Mesendoderm (in vitro differentiated cells): ENCODE data around the gene DNMT3B.

ENCODE experiments used
- DNase-seq: peaks from one replicate; pipeline ENCODE4 v3.0.0; 2013
- H2AK5ac ChIP-seq: 2 replicates; pipeline ENCODE4 v1.6.1; 2013; ENCODE audit warnings: low read length, inconsistent platforms
- H2BK120ac ChIP-seq: 2 replicates; pipeline ENCODE4 v1.6.1; 2013; ENCODE audit warnings: low read depth, mild to moderate bottlenecking, low read length, moderate library complexity, mixed read lengths
- H2BK15ac ChIP-seq: replicated peaks from 2 replicates; pipeline ENCODE4 v1.6.1; 2013; ENCODE audit warnings: low read depth, mild to moderate bottlenecking, moderate library complexity
- H2BK5ac ChIP-seq: 2 replicates; pipeline ENCODE4 v1.6.1; 2013; ENCODE audit warnings: low read length, inconsistent platforms
- H3K18ac ChIP-seq: 2 replicates; pipeline ENCODE4 v1.6.1; 2013; ENCODE audit warnings: mild to moderate bottlenecking, low read length, mixed read lengths
- H3K23ac ChIP-seq: one replicate; pipeline ENCODE4 v1.6.1; 2013; ENCODE audit warnings: low read length
- H3K27ac ChIP-seq: 2 replicates; pipeline ENCODE4 v1.5.1; 2013; ENCODE audit warnings: low read depth, mild to moderate bottlenecking, inconsistent platforms, low read length, moderate library complexity
- H3K27me3 ChIP-seq: 2 replicates; pipeline ENCODE4 v1.6.1; 2013; ENCODE audit warnings: low read length, control low read depth, mild to moderate bottlenecking, inconsistent platforms; ENCODE audit not compliant: insufficient read depth, poor library complexity
- H3K36me3 ChIP-seq: 2 replicates; pipeline ENCODE4 v1.6.1; 2013; ENCODE audit warnings: low read length, inconsistent platforms; ENCODE audit not compliant: control insufficient read depth, insufficient read depth
- H3K4ac ChIP-seq: one replicate; pipeline ENCODE4 v1.6.1; 2013; ENCODE audit warnings: low read depth, mild to moderate bottlenecking, low read length, moderate library complexity
- H3K4me1 ChIP-seq: 2 replicates; pipeline ENCODE4 v1.6.1; 2013; ENCODE audit warnings: low read depth, low read length, inconsistent platforms; ENCODE audit not compliant: control insufficient read depth
- H3K4me2 ChIP-seq: 2 replicates; pipeline ENCODE4 v1.6.1; 2013; ENCODE audit warnings: low read length
- H3K4me3 ChIP-seq: 2 replicates; pipeline ENCODE4 v1.5.1; 2013; ENCODE audit warnings: mild to moderate bottlenecking, low read length
- H3K56ac ChIP-seq: one replicate; pipeline ENCODE4 v1.6.1; 2013; ENCODE audit warnings: low read length
- H3K79me1 ChIP-seq: 2 replicates; pipeline ENCODE4 v1.6.1; 2013; ENCODE audit warnings: low read length, inconsistent platforms
- H3K79me2 ChIP-seq: 2 replicates; pipeline ENCODE4 v1.6.1; 2013; ENCODE audit warnings: mild to moderate bottlenecking, low read length; ENCODE audit not compliant: control insufficient read depth, insufficient read depth
- H3K9ac ChIP-seq: 2 replicates; pipeline ENCODE4 v1.6.1; 2013; ENCODE audit warnings: low read length, inconsistent platforms
- H4K5ac ChIP-seq: one replicate; pipeline ENCODE4 v1.6.1; 2013; ENCODE audit warnings: low read length
- H4K8ac ChIP-seq: one replicate; pipeline ENCODE4 v1.6.1; 2013; ENCODE audit warnings: low read depth, mild to moderate bottlenecking, control low read depth, low read length, moderate library complexity
- WGBS: extraction: QIAGEN DNeasy Blood & Tissue Kit; methylation state at CpG from one replicate; pipeline ENCODE4 v1.1.7; 2013; ENCODE audit warnings: low lambda C conversion rate, missing lambda C conversion rate; ENCODE audit not compliant: insufficient coverage; ENCODE audit errors: extremely low coverage; 5-methylcytosine and 5-hydroxymethylcytosine counted together

Gene DNMT3B

GRCh38 chr20:32837157-32837556 lies 75.0 kb downstream of the DNMT3B start:
- Histone ChIP-seq H2BK15ac (no peak overlapping the region), H3K79me1 (peaks cover 11% of the 10 kb centered on the region), H4K8ac (no peak overlapping the region), H3K27ac (no peak overlapping the region), H3K79me2 (peaks cover 14% of the 10 kb centered on the region), H2BK120ac (no peak overlapping the region), H3K4me3 (no peak overlapping the region), H3K18ac (no peak overlapping the region), H4K5ac (no peak overlapping the region), H3K56ac (no peak overlapping the region), H3K9ac (no peak overlapping the region), H3K4me1 (no peaks in the 10 kb centered on the region), H3K36me3 (peaks cover 18% of the 10 kb centered on the region), H2AK5ac (no peak overlapping the region), H3K23ac (no peak overlapping the region), H3K4ac (no peak overlapping the region), H3K4me2 (no peak overlapping the region), H2BK5ac (no peak overlapping the region), H3K27me3 (no peaks in the 10 kb centered on the region)
- WGBS, result no CpG with 5 or more reads among the region's 1 CpG
- DNase-seq, result no peak

GRCh38 chr20:32839227-32839981 lies 77.2 kb downstream of the DNMT3B start:
- WGBS, result no CpG with 5 or more reads among the region's 17 CpGs
- H2BK5ac ChIP-seq, result no peak overlapping the region
- H2BK120ac ChIP-seq, result no peak overlapping the region
- H4K5ac ChIP-seq, result no peak overlapping the region
- H3K79me1 ChIP-seq, result peaks cover 20% of the 10 kb centered on the region
- no peak overlapping the region for H3K23ac ChIP-seq
- H3K4me1 ChIP-seq, result no peaks in the 10 kb centered on the region
- H3K79me2 ChIP-seq, result peaks cover 23% of the 10 kb centered on the region
- no peak overlapping the region for H2AK5ac ChIP-seq
- H3K36me3 ChIP-seq, result peaks cover 25% of the 10 kb centered on the region
- H3K56ac ChIP-seq, result no peak overlapping the region
- no peak overlapping the region for H3K18ac ChIP-seq
- no peak overlapping the region for H2BK15ac ChIP-seq
- no peak overlapping the region for H3K27ac ChIP-seq
- no peak overlapping the region for H3K9ac ChIP-seq
- H4K8ac ChIP-seq, result no peak overlapping the region
- no peak overlapping the region for H3K4me3 ChIP-seq
- no peak overlapping the region for H3K4me2 ChIP-seq
- H3K4ac ChIP-seq, result no peak overlapping the region
- no peak for DNase-seq
- no peaks in the 10 kb centered on the region for H3K27me3 ChIP-seq

- H3K4me3 ChIP-seq, result no peak overlapping the region
- no peak overlapping the region for H3K56ac ChIP-seq
Observed at GRCh38 chr20:32839982-32840285, 77.7 kb downstream of the DNMT3B start.

DNA sequence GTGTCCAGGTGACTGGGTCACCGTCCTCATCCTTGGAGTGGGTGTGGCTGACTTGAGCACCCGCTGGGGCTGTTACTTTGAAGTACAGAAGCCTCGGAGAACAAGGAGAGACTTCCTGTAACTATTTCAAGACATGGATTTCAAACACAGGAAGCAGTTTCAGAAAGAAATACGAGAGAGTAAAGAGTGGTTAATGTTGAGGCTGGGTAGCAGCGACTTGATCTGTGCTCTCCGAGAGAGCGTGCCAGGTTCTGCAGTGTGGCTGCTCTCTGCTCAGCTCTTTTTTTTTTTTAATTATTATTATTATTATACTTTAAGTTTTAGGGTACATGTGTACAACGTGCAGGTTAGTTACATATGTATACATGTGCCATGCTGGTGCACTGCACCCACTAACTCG lies 79.0 kb downstream of the DNMT3B start:
- Histone ChIP-seq H3K79me2 (peaks cover 25% of the 10 kb centered on the region), H2BK15ac (no peak overlapping the region), H3K9ac (no peak overlapping the region), H3K4me1 (no peaks in the 10 kb centered on the region), H3K56ac (no peak overlapping the region), H3K27me3 (no peaks in the 10 kb centered on the region), H3K4me3 (no peak overlapping the region), H4K5ac (no peak overlapping the region), H2BK120ac (no peak overlapping the region), H4K8ac (no peak overlapping the region), H3K4me2 (no peak overlapping the region), H3K23ac (no peak overlapping the region), H3K27ac (no peak overlapping the region), H3K79me1 (peaks cover 16% of the 10 kb centered on the region), H3K18ac (no peak overlapping the region), H2AK5ac (no peak overlapping the region), H3K36me3 (peaks cover 25% of the 10 kb centered on the region), H3K4ac (no peak overlapping the region), H2BK5ac (no peak overlapping the region)
- DNase-seq, result no peak
- WGBS, result no CpG with 5 or more reads among the region's 9 CpGs

More at GRCh38 chr20:32839982-32840285, 77.7 kb downstream of the DNMT3B start:
- Histone ChIP-seq H3K79me2 (peaks cover 26% of the 10 kb centered on the region), H4K8ac (no peak overlapping the region), H3K9ac (no peak overlapping the region), H3K36me3 (peaks cover 25% of the 10 kb centered on the region), H3K27me3 (no peaks in the 10 kb centered on the region), H3K23ac (no peak overlapping the region), H2BK120ac (no peak overlapping the region), H3K4me1 (no peaks in the 10 kb centered on the region), H2AK5ac (no peak overlapping the region), H2BK5ac (no peak overlapping the region), H4K5ac (no peak overlapping the region), H3K4ac (no peak overlapping the region), H3K27ac (no peak overlapping the region), H3K4me2 (no peak overlapping the region), H2BK15ac (no peak overlapping the region), H3K18ac (no peak overlapping the region), H3K79me1 (peaks cover 19% of the 10 kb centered on the region)
- no CpG with 5 or more reads among the region's 4 CpGs for WGBS
- DNase-seq, result no peak

DNA sequence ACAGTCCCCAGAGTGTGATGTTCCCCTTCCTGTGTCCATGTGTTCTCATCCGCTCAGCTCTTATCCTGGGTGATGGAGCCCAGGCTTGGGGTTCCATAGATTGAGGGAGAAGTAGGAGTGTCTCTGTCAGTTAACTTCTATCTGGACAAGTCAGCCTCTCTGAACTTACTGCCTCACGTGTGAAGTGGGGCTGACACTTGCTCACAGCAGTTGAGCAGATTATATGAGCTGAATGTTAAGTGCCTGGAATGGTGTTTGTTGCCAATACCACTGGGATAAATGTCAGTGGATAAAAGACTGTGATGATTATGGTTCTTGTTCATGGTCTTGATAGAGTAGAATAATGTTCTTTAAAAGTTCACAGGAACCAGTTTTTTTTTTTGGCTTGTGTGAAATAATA lies 79.4 kb downstream of the DNMT3B start:
- Histone ChIP-seq H3K36me3 (peaks cover 25% of the 10 kb centered on the region), H4K8ac (no peak overlapping the region), H3K4ac (no peak overlapping the region), H2BK120ac (no peak overlapping the region), H3K4me1 (no peaks in the 10 kb centered on the region), H4K5ac (no peak overlapping the region), H3K79me2 (peaks cover 25% of the 10 kb centered on the region), H3K9ac (no peak overlapping the region), H2AK5ac (no peak overlapping the region), H3K4me2 (no peak overlapping the region), H3K4me3 (no peak overlapping the region), H3K79me1 (peaks cover 16% of the 10 kb centered on the region), H3K18ac (no peak overlapping the region), H3K56ac (no peak overlapping the region), H3K23ac (no peak overlapping the region), H3K27ac (no peak overlapping the region), H2BK15ac (no peak overlapping the region), H2BK5ac (no peak overlapping the region), H3K27me3 (no peaks in the 10 kb centered on the region)
- WGBS, result no CpG with 5 or more reads among the region's 2 CpGs
- no peak for DNase-seq
